SH-SY5Y (cell line): ENCODE data around the gene APOBEC2.

Experiments used
- GATA2 ChIP-seq: IDR thresholded peaks from 2 replicates; pipeline ENCODE4 v1.6.1; 2011; ENCODE audit warnings: mild to moderate bottlenecking, low read depth, low read length
- GATA3 ChIP-seq: IDR thresholded peaks from 2 replicates; pipeline ENCODE4 v1.6.1; 2011; ENCODE audit warnings: low read depth, mild to moderate bottlenecking, low read length, moderate library complexity

- TF ChIP-seq GATA2, result no peak
- TF ChIP-seq GATA3, result no peak
Measured at GRCh38 chr6:41009669-41010068, 43.3 kb upstream of the APOBEC2 start.
